SKM-1 (cell line): ENCODE measurements around the gene STK32B.

ENCODE experiments used
- DNase-seq: peaks from one replicate; lab custom pipeline; 2025; ENCODE audit not compliant: unreplicated experiment; lab: John Stamatoyannopoulos, UW

STK32B gene

DNA sequence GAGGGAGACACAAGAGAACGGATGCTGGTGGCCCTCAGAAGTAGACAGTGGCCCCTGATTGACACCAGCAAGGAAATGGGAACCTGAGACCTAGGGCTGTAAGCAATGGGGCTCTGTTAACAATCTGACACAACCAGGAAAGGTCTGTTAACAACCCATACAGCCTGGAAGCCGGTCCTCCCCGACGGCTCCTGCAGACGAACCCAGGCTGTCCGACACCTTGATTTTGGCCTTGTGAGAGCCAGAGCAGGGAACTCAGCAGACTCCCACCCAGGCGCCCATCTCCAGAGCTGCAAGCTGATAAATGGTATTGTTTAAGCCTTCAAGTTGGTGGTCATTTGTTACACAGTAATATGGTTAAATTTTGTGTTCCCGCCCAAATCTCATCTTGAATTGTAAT, 21.8 kb upstream of the STK32B start:
- no peak for DNase-seq

DNA sequence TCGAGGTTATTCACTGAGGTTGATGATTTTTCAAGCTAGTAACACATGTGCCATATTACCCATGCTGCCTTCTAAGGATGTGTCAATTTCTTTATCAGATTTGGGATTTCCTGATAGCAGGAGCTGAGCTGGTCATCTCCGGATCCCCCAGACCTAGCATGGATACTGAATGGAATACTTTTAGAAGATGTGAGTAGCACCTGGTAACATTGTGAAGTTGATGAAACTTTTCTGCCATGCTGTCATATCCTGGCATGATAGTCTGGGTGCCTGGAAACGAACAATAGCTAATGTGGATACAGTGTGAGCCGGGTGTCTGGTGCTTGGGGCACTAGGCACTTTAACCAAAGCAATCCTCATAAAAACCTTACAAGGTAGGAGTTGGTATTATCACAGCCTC, 21.1 kb upstream of the STK32B start:
- DNase-seq: no peak

GRCh38 chr4:5030927-5031326, 20.4 kb upstream of the STK32B start:
- DNase-seq: no peak

GRCh38 chr4:5032813-5033212, 18.5 kb upstream of the STK32B start:
- DNase-seq: no peak

DNA sequence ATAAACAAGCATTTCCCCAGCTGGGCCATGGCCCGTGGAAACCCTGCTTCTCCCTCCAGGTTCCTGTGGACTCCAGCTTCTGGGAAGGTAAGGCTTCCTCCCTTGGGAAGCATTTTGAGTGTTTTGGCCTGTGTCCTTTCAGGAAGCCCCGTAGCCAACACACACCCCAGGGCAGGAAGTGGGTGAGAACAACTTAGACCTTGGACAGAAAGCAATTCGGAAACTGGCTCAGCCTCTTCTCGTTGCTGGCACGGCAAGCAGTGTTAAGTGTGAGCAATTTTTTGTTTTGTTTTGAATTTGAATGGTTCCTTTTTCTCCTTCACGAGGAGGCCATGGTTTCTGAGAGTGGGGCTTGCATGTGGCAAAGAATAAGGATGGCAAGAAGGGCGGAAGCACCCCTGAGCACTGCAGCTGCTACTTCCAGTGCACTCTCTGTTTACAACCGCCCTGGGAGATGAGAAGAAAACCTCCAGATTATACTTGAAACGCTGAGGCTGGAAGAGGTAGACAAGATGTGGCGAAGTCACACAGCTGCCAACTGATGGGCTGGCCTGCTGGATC, 17.9 kb upstream of the STK32B start:
- DNase-seq: no peak

GRCh38 chr4:5034206-5034605, 17.1 kb upstream of the STK32B start:
- no peak for DNase-seq

- DNase-seq: peak; percentile 52
These were observed 15.0 kb upstream of the STK32B start for GRCh38 chr4:5036239-5036638.

GRCh38 chr4:5037553-5038551, 13.4 kb upstream of the STK32B start:
- peak; percentile 79 for DNase-seq

- no peak for DNase-seq
These were observed 11.5 kb upstream of the STK32B start for GRCh38 chr4:5039800-5040199.

GRCh38 chr4:5040856-5041620, 10.2 kb upstream of the STK32B start:
- DNase-seq: no peak

DNA sequence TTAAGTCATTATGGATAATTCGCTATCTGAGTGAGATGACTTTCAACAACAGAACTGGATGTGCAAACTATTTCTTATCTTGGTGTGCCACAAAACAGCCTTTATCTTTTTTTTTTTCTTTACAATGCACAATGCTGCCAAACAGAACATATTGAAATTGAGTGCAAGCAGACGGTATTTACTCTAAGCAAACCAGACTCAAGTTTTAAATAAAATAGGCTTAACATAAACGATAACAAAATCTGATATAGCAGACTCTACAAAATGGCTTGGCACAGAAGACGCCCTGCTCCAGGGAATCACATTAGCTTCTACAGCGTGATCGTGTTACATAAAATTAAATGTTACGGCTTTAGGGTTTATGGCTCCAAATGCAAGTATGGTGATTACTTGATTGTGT, 9.6 kb upstream of the STK32B start:
- DNase-seq: no peak

GRCh38 chr4:5043579-5043978, 7.7 kb upstream of the STK32B start:
- no peak for DNase-seq

GRCh38 chr4:5044341-5044740, 6.9 kb upstream of the STK32B start:
- DNase-seq: no peak

DNA sequence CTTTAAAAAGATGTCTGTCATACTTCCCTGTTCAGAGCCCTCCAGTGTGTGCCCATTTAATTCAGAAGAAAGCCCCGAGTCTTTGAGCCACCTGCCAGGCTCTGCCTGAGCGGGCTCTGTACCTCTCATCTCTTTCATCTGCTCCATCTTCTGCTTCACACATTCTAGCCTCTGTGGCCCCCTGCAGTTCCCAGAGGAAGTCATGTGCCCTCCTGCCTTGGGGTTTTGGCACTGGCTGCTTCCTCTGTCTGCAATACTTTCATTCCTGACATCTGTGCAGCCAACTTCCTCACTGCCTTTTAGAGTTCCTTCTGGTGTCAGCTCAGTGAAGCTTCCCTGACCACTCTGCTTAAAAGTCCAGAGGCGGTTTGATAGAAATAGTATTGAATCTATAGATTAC, 6.2 kb upstream of the STK32B start:
- peak; percentile 81 for DNase-seq

DNA sequence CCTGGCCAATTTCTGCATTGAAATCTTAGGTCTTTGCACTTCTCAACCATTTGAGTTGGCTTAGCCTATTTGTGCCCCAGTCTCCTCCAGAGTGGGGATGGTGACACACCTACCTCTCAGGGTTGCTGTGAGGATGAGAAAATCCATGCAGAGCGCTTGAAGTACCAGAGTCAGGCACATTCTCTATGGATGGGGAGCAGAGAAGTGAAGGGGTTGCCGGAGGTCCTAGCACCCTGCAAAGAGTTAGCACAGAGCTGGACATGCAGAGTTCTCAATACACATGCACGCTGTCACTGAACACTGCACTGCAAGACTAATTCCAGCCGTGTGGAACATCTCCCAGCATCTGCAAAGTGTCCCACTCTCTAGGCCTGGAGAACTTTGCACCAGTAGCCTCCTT, 2.6 kb upstream of the STK32B start:
- no peak for DNase-seq

DNA sequence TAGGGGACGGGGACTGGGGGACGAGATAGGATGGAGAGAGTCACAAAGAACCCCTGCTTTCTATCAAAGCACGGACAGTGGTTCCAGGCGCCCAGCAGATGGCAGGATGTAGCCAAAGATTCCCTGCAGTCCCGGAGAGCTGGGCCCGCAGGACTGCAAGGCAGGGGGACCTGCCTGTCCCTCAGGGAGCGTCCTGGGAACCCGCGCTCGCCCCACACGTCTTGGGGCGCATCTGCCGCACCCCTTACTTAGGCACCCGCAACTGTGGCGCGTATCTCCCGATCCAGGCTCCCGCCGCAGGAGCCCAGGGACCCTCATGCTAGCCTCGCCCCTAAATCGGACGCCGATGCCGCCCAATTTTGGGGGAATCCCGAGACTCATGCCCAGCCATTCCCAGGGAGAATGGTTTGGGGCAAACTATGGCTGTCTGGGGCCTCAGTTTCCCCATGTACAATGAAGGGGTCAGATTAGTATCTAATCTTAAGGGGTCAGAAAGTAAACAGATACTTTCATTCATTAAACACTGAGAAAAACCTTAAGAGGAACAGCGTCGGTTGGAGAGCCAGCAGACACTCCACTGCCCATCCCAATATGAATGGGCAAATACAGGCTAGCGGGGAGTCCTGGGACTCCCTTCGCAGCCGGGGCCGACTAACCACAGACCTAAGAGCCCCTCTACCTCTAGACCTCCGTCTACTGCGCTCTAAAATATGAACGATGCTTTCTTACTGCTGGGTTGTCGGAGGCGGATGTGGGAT, 581 bp upstream of the STK32B start:
- peak; percentile 86 for DNase-seq

GRCh38 chr4:5052204-5052702, 973 bp downstream of the STK32B start:
- no peak for DNase-seq

DNA sequence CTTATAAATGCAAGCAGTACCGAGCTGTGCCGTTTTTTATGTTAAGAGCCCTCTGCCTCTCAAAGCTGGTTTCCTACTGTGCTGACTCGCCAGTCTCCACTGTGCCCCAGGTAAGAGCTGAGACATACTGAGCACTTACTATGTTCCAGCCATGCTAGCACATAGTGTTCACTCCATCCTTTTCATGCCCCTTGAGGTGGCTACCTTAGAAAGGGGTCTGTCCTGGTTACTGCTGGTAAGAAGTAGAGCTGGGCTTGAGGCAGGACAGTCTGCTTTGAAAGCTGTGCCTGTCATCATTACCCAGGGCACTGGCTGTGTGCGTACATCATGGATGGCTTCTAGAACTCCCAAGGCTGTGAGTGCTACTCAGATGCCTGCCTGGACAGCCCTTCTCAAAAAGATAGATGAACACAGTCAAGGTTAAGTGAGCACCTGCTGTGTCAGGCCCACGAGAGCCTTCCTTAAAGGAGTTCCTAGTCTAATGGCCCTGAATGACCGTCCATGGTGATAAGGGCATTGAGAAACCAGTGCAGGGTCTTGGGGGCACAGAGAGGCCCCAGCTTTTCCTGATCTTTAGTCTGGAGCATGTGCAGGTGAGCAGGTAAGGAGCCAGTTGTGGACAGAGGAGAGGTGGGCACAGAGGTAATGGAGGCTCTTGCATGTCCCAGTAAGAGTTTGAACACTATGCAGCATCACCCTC, 1.6 kb downstream of the STK32B start:
- no peak for DNase-seq

DNA sequence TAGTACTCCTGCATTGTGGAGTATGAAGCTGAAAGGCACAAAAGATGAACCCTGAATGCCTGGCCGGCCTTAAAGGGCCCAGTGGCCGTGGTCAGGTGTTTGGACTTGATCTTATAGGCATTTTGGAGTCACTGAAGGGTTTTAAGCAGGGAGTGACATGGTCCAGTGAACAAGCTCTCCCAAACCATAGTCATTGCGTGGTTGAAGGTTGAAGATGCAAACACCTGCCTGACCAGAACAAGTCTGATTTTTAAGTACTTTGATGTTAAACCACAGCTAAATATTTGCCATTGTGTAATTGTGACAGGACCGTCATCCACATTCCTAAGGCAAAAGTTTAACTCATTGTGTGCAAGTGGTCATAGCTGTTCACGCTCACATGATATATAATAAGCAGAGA, 3.3 kb downstream of the STK32B start:
- no peak for DNase-seq

GRCh38 chr4:5055411-5055810, 4.1 kb downstream of the STK32B start:
- DNase-seq: no peak
